GM12874 (cell line): ENCODE results near the gene DLEC1.
A peak's percentile ranks its signal among the peaks of the same experiment; 100 is the strongest.

Experiments used
- CTCF ChIP-seq: IDR thresholded peaks from 2 replicates; pipeline ENCODE4 v1.5.1; 2011; ENCODE audit warnings: low read depth, mild to moderate bottlenecking, control low read depth, low read length, moderate library complexity; ENCODE audit not compliant: insufficient read depth

The DLEC1 gene

GRCh38 chr3:38031022-38031994 lies 7.7 kb upstream of the DLEC1 start:
- no peak for TF ChIP-seq CTCF

GRCh38 chr3:38032328-38032865 lies 6.6 kb upstream of the DLEC1 start:
- TF ChIP-seq CTCF = no peak

- TF ChIP-seq CTCF = no peak
These were observed 2.7 kb upstream of the DLEC1 start for GRCh38 chr3:38036286-38036685.

- no peak for TF ChIP-seq CTCF
These were observed 2.1 kb upstream of the DLEC1 start for GRCh38 chr3:38036906-38037305.

GRCh38 chr3:38038447-38038911 lies 529 bp upstream of the DLEC1 start:
- TF ChIP-seq CTCF = no peak

GRCh38 chr3:38039899-38040261 lies 872 bp downstream of the DLEC1 start:
- TF ChIP-seq CTCF = peak; percentile 20; the same call in 1 of the 2 replicates

DNA sequence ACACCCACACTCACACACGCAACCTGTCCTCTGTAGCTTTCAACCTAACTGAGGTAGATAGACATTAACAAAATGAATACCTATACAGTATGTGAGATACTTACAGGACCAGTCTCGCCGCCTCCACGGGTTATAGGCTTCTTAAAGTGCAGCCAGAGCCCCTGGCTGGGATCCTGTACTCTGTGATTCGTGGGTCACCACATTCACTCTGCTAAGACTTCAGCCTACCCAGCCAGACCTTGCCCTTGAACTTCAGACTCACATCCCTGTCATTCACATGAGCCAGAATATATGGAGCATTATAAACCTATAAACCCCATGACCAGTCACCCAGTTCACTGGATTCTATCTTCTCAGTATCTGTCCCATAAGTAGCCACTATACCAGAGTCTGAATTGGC lies 1.4 kb downstream of the DLEC1 start:
- no peak for TF ChIP-seq CTCF
